SU-DHL-6 (cell line): Measurements from ENCODE around the gene BRI3BP.

Source experiments
- EZH2phosphoT487 ChIP-seq: fragments of 200-600 bp; sonication (generic), shearing (Covaris generic); conservative IDR thresholded peaks from 2 replicates; pipeline ENCODE4 v1.6.1; 2018; ENCODE audit warnings: mild to moderate bottlenecking, antibody characterized with exemption, low read length, moderate library complexity, mixed read lengths
- TF ChIP-seq, protein P1 (sequence below): fragments of 200-600 bp; sonication (generic); IDR thresholded peaks from one replicate; pipeline ENCODE4 v1.5.1; 2017; ENCODE audit warnings: antibody characterized with exemption, mild to moderate bottlenecking, low read length, moderate library complexity; ENCODE audit not compliant: insufficient read depth, poor library complexity, severe bottlenecking

DNA sequence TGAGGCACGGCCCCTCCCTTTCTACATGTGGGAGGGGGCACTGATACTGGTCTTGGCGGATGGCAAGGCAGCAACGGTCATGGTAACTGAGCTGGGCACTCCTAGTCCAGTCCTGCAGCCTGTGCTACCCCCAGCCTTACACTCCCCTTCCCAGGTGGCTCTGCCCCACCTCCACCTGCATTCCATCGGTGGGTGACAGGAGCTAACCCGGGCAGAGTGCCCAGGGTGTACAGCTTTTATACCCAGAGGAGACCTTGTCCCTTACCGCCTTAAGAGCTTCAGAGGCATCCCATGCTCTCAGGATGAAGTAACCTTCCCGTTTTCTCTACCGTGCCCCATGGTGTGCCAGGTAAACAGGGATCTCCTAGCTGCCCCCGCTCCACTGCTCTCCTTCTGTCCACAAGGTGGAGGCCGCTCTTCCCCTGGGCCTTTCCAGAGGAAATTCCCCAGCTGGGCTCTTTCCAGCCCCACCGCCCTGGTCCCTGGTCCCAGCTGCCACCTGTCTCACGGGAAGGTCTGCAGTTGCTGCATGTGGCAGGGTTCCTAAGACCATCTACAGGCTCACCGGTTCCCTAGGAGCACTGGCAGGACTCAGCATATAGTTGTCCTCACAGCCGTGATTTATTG is 20.5 kb downstream of the BRI3BP start:
- TF ChIP-seq, protein P1, sequence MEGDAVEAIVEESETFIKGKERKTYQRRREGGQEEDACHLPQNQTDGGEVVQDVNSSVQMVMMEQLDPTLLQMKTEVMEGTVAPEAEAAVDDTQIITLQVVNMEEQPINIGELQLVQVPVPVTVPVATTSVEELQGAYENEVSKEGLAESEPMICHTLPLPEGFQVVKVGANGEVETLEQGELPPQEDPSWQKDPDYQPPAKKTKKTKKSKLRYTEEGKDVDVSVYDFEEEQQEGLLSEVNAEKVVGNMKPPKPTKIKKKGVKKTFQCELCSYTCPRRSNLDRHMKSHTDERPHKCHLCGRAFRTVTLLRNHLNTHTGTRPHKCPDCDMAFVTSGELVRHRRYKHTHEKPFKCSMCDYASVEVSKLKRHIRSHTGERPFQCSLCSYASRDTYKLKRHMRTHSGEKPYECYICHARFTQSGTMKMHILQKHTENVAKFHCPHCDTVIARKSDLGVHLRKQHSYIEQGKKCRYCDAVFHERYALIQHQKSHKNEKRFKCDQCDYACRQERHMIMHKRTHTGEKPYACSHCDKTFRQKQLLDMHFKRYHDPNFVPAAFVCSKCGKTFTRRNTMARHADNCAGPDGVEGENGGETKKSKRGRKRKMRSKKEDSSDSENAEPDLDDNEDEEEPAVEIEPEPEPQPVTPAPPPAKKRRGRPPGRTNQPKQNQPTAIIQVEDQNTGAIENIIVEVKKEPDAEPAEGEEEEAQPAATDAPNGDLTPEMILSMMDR = no peak
- TF ChIP-seq EZH2phosphoT487 = no peak
